Right lobe of liver (tissue), 6 donors: Measurements from ENCODE around the gene LINC01488. TPM values are rescaled to one million over a fixed set of nuclear protein-coding genes. Genes with fewer than 3 reads are reported as not detected.
A peak's percentile ranks its signal among the peaks of the same experiment; 100 is the strongest.

ENCODE experiments used
- ATAC-seq, 4 donors: fragments of 200-7000 bp; cut with Tn5 transposase; one replicate each; pipeline ENCODE4 v1.9.1; 2020; ENCODE audit warnings: mild to moderate bottlenecking in 4 of 4, moderate library complexity in 4 of 4
- DNase-seq, 3 donors: peaks; one replicate each; pipeline ENCODE4 v3.0.0-alpha.2; 2020
- H3K27ac ChIP-seq, 3 donors: fragments of 200-600 bp; one replicate each; pipeline ENCODE4 v1.8.0; 2022
- H3K27me3 ChIP-seq, 2 donors: fragments of 200-600 bp; one replicate each; pipeline ENCODE4 v1.8.0; 2022
- H3K36me3 ChIP-seq, 4 donors: fragments of 200-600 bp; sonication (generic) in 1 of 4; one replicate each; pipeline versions ENCODE4 v1.5.1 to v1.8.0; 2017 to 2022; ENCODE audit warnings: control low read depth in 1 of 4
- H3K4me1 ChIP-seq, 4 donors: fragments of 200-600 bp; sonication (generic) in 1 of 4; one replicate each; pipeline versions ENCODE4 v1.5.1 to v1.8.0; 2017 to 2022; ENCODE audit warnings: control low read depth in 1 of 4
- H3K4me3 ChIP-seq, 3 donors: fragments of 200-600 bp; one replicate each; pipeline ENCODE4 v1.8.0; 2022
- H3K9me3 ChIP-seq, 4 donors: fragments of 200-600 bp; sonication (generic) in 1 of 4; one replicate each; pipeline versions ENCODE4 v1.5.1 to v1.8.0; 2017 to 2022; ENCODE audit warnings: control low read depth in 1 of 4
- POLR2A ChIP-seq: fragments of 450-650 bp; IDR thresholded peaks from one replicate; pipeline ENCODE4 v1.6.1; 2017; ENCODE audit warnings: antibody characterized with exemption, mild to moderate bottlenecking
- WGBS: methylation state at CpG from one replicate; pipeline ENCODE4 v1.1.6; 2018; ENCODE audit warnings: low coverage, low lambda C conversion rate; ENCODE audit not compliant: insufficient coverage; ENCODE audit errors: missing lambda C conversion rate; 5-methylcytosine and 5-hydroxymethylcytosine counted together
- intact Hi-C, 2 donors: fragments of 100-400 bp; cut with DNase I; formaldehyde crosslinking; loops; one replicate each; pipeline versions ENCODE4 v1.11.2 to v1.14.1; 2022
- total RNA-seq, 6 experiments: library from RNA; depleted of rRNA in 2 of 6; stranded (reverse); fragments of >200 nt in 2 of 6; fragmentation: NEBNext Ultra II Directional in 3 of 6; extraction: Animal tissue kit (Norgen Biotek cat#: 25700) in 3 of 6; gene quantifications; one replicate each; pipeline versions ENCODE4 v1.1.0 to v1.2.4, GENCODE V29; 2016 to 2023
- TF ChIP-seq, protein P1 (sequence below), 4 donors: fragments of 200-600 bp in 3 of 4; fragments of 450-650 bp in 1 of 4; IDR thresholded peaks; one replicate each; pipeline versions ENCODE4 v1.5.1 to v1.8.0; 2016 to 2022; ENCODE audit warnings: antibody characterized with exemption in 4 of 4, mild to moderate bottlenecking in 2 of 4
- donor health status: DM: no; HTN: yes; CAD: no.
- donor health status: DM: no; HTN: no; CAD: no.
- donor health status: DM: no; HTN: no; CAD: no.
- donor health status: DM: no; HTN: yes; CAD: no.
- donor health status: DM: no; HTN: yes; CAD: no.

LINC01488 gene
- total RNA-seq, 6 experiments from 2014 or later: 0.63 to 22.9 (median 1.1) TPM; not detected in 1

DNA sequence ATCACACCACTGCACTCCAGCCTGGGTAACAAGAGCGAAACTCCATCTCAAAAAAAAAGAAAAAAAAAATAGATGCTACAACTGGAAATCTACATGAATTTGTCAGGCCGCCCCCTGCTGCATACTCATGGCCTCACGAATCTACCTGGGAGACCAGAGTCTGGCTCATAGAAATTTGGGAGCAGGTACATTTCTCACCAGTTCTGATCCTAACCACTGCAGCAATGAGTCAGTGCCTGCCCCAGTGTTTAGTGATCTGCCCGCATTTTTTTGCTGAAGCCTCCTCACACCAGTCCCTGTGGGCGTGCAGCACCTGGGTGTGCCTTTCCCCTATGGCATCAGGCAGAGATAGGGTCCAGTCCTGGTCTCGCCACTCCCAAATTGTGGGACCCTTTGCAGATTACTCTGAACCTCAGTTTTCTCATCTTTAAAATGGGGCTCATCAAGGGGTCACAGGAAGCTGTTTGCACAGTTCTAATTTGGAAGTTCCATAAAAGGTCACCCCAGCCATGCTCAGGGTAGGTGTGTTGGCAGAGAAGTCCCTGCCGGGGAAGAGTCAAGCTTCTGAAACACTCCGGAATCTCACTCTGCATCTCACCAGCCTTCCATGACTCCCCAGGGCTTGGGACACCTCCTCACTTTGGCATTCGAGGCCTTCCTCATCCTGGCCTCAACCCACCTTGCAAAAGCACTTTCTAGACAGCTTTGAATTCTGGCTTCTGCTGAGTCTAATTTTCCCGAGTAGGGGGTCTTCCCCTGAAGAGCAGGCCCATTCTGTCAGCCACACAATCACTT is 39.3 kb upstream of the LINC01488 start:
- Histone ChIP-seq H3K27me3 (no peaks in the 10 kb centered on the region), H3K27ac (no peak overlapping the region), H3K4me3 (no peak overlapping the region), H3K36me3 (no peaks in the 10 kb centered on the region), H3K4me1 (peaks cover 0 to 13% (median 3%) of the 10 kb centered on the region in 4 donors), H3K9me3 (no peaks in the 10 kb centered on the region)
- peak in 1 of 3 donors; percentile 31 for DNase-seq
- ATAC-seq: no peak
- intact Hi-C loops: no loop called here
- 60% methylated on average over 4 of the region's 10 CpGs for WGBS
- no peak for TF ChIP-seq POLR2A
- TF ChIP-seq, protein P1, sequence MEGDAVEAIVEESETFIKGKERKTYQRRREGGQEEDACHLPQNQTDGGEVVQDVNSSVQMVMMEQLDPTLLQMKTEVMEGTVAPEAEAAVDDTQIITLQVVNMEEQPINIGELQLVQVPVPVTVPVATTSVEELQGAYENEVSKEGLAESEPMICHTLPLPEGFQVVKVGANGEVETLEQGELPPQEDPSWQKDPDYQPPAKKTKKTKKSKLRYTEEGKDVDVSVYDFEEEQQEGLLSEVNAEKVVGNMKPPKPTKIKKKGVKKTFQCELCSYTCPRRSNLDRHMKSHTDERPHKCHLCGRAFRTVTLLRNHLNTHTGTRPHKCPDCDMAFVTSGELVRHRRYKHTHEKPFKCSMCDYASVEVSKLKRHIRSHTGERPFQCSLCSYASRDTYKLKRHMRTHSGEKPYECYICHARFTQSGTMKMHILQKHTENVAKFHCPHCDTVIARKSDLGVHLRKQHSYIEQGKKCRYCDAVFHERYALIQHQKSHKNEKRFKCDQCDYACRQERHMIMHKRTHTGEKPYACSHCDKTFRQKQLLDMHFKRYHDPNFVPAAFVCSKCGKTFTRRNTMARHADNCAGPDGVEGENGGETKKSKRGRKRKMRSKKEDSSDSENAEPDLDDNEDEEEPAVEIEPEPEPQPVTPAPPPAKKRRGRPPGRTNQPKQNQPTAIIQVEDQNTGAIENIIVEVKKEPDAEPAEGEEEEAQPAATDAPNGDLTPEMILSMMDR (IDR thresholded peaks at IDR 0.05): no peak

DNA sequence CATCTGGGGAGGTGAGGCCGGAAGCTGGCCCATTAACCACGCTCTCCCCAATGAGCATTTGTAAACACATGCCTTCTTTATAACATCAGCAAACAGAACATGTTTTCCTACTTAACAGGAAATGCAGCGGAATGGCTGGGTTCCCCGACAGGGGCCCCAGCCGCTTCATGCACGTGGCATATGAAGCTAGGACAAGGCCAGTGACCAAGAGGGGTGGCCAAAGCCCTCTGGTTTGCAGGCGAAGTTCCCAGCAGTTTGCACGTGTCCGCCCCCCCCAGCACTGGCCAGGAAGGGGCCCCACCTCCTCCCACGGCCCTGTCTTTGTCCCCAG is 38.7 kb upstream of the LINC01488 start:
- no peaks in the 10 kb centered on the region for H3K36me3 ChIP-seq
- no peak overlapping the region for H3K4me3 ChIP-seq
- ATAC-seq: peak; percentile 11 to 42 (median 40)
- intact Hi-C loops: no loop called here
- peak overlapping the region in 2 of 3 donors; percentile 27 to 49 for H3K27ac ChIP-seq
- no peaks in the 10 kb centered on the region for H3K9me3 ChIP-seq
- DNase-seq: peak in 2 of 3 donors; percentile 49 to 64
- TF ChIP-seq, protein P1 (IDR thresholded peaks at IDR 0.05): no peak
- no peaks in the 10 kb centered on the region for H3K27me3 ChIP-seq
- peaks cover 0 to 13% (median 3%) of the 10 kb centered on the region in 4 donors for H3K4me1 ChIP-seq
- 44% methylated on average over 3 of the region's 10 CpGs for WGBS

DNA sequence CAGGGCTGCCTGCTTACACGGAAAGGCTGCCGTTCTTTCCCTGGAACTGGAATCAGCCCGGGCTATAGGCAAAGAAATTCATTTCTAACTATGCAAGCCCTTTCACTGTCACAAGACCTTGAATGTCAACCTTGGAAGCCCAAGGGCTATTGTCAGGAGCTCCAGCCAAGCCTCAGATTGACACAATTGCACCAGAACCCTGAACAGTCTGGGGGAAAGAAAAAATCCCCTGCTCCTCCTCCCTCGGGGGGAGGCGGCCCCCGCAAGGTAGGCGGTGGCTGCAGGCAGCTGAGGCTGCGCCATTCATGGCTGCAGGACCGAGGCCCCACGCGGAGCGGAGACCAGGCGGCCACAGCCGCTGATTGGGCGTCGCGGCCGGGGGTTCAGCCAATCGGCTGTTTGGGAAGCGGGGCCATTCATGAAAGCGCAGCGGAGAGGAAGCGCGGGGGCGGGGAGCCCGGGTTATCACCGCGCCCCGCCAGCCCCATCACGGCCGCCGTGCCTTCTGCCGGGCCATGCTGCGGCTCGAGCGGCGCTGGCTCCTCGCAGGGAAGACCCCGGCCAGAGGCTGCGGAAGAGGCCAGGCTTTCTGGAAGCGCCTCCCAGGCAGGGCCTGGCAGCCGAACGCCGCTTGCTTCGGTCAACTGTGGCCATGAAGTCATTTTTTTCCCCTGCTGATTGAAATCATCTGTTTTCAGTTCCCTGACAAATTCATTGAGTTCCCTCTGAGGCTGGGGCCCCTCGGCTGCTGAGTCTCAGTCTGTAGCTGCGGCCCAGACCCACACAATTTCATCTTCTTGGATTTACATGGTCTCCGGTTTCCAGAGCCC is 38.1 kb upstream of the LINC01488 start:
- TF ChIP-seq POLR2A: no peak
- TF ChIP-seq, protein P1 (IDR thresholded peaks at IDR 0.05): no peak
- intact Hi-C loops: no loop called here
- Histone ChIP-seq H3K36me3 (no peaks in the 10 kb centered on the region), H3K27me3 (no peaks in the 10 kb centered on the region), H3K9me3 (no peaks in the 10 kb centered on the region), H3K4me1 (peaks cover 0 to 13% (median 3%) of the 10 kb centered on the region in 4 donors), H3K27ac (peak overlapping the region; percentile 27 to 49 (median 40)), H3K4me3 (peak overlapping the region in 2 of 3 donors; percentile 23)
- WGBS: 25% methylated on average over 5 of the region's 48 CpGs
- ATAC-seq: peak; percentile 78 to 87 (median 82)
- peak; percentile 80 to 85 (median 84) for DNase-seq

DNA sequence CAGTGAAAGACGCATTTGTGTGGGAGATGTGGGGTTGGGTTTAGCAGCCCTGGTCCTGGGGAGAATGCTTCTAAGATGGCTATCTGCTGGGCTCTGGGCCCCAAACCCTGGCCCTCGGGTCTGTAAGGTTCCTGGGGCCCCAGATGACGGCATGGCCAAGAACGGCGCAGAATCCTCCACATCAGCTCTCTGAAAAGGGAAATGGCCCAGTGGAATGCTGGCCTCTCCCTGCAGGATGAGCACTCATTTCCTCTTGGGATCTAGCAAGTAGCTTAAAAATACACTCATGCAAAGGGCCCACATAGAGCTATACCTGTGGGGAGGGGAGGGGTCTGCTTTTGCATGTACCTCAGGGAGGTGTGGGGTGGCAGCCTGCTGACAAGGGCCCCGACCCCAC is 37.5 kb upstream of the LINC01488 start:
- peak; percentile 6 to 32 (median 19) for ATAC-seq
- TF ChIP-seq, protein P1 (IDR thresholded peaks at IDR 0.05): no peak
- TF ChIP-seq POLR2A: no peak
- no peaks in the 10 kb centered on the region for H3K9me3 ChIP-seq
- H3K4me1 ChIP-seq: peaks cover 0 to 13% (median 3%) of the 10 kb centered on the region in 4 donors
- no peaks in the 10 kb centered on the region for H3K36me3 ChIP-seq
- intact Hi-C loops: no loop called here
- H3K4me3 ChIP-seq: no peak overlapping the region
- WGBS: 25% methylated on average over 1 of the region's 6 CpGs
- no peaks in the 10 kb centered on the region for H3K27me3 ChIP-seq
- peak overlapping the region; percentile 27 to 49 (median 40) for H3K27ac ChIP-seq
- peak in 1 of 3 donors; percentile 54 for DNase-seq
